H1 (cell line): ENCODE measurements around the gene DNAJC11. TPM values are rescaled to one million over a fixed set of nuclear protein-coding genes. Genes with fewer than 3 reads are reported as not detected.

ENCODE experiments used
- CTCF ChIA-PET: fragments of 300-600 bp; sonication (Branson Sonifier 250); formaldehyde crosslinking; loops from one replicate; lab custom pipeline; 2021; ENCODE audit not compliant: partially characterized antibody; lab: Charles Lee
- POLR2A ChIA-PET: fragments of 300-600 bp; sonication (Branson Sonifier 250); formaldehyde crosslinking; loops from one replicate; lab custom pipeline; 2021; ENCODE audit warnings: inconsistent platforms; ENCODE audit not compliant: partially characterized antibody; lab: Charles Lee
- DNase-seq, 2 experiments: peaks; one replicate each; pipeline versions ENCODE4 v3.0.0 to v3.0.0-alpha.2; 2010 to 2022; ENCODE audit warnings: low spot score in 2 of 2, low read depth in 1 of 2, mixed read lengths in 1 of 2
- FAIRE-seq: peaks from 2 replicates; lab custom pipeline; 2011; peaks lifted over from hg19 to GRCh38; lab: Jason Lieb, UNC
- H2AFZ ChIP-seq: 2 replicates; pipeline ENCODE4 v1.8.1; 2012; ENCODE audit warnings: low read length, inconsistent platforms
- H2AK5ac ChIP-seq: 2 replicates; pipeline ENCODE4 v1.6.1; 2013; ENCODE audit warnings: low read depth, low read length
- H2BK120ac ChIP-seq: replicated peaks from 2 replicates; pipeline ENCODE3; 2013; ENCODE audit warnings: low read depth, low read length, inconsistent platforms
- H2BK12ac ChIP-seq: 2 replicates; pipeline ENCODE4 v1.6.1; 2013; ENCODE audit warnings: low read depth, low read length
- H2BK15ac ChIP-seq: 2 replicates; pipeline ENCODE4 v1.6.1; 2013; ENCODE audit warnings: low read length
- H2BK20ac ChIP-seq: 2 replicates; pipeline ENCODE4 v1.6.1; 2013; ENCODE audit warnings: low read length
- H2BK5ac ChIP-seq: 2 replicates; pipeline ENCODE4 v1.6.1; 2013; ENCODE audit warnings: low read depth, low read length
- H3K14ac ChIP-seq: 2 replicates; pipeline ENCODE4 v1.6.1; 2013; ENCODE audit warnings: inconsistent platforms; ENCODE audit not compliant: insufficient read length
- H3K18ac ChIP-seq: 2 replicates; pipeline ENCODE4 v1.6.1; 2013; ENCODE audit warnings: low read length; ENCODE audit errors: extremely low read depth
- H3K23ac ChIP-seq: 2 replicates; pipeline ENCODE4 v1.6.1; 2013; ENCODE audit warnings: inconsistent platforms; ENCODE audit not compliant: insufficient read length
- H3K23me2 ChIP-seq: 2 replicates; pipeline ENCODE4 v1.6.1; 2013; ENCODE audit warnings: low read depth, low read length
- H3K27ac ChIP-seq: 2 replicates; pipeline ENCODE4 v1.6.1; 2011; ENCODE audit warnings: low read depth, low read length, inconsistent platforms
- H3K27me3 ChIP-seq, 4 experiments: replicated peaks in 1 of 4; 1 replicate in 1 of 4; 2 replicates in 3 of 4; pipeline versions ENCODE4 v1.6.1 to v1.8.1; 2011 to 2013; ENCODE audit warnings: low read length in 3 of 4, mild to moderate bottlenecking in 3 of 4, inconsistent platforms in 2 of 4, mixed read lengths in 2 of 4, moderate library complexity in 1 of 4; ENCODE audit not compliant: control insufficient read depth in 3 of 4, insufficient read depth in 3 of 4; ENCODE audit errors: extremely low read depth in 1 of 4
- H3K36me3 ChIP-seq, 4 experiments: 2 replicates each; pipeline versions ENCODE4 v1.6.1 to v1.8.1; 2011 to 2013; ENCODE audit warnings: mild to moderate bottlenecking in 4 of 4, low read length in 3 of 4, moderate library complexity in 2 of 4, control low read depth in 1 of 4, inconsistent platforms in 1 of 4; ENCODE audit not compliant: insufficient read depth in 4 of 4, control insufficient read depth in 2 of 4
- H3K4ac ChIP-seq: replicated peaks from 2 replicates; pipeline ENCODE3; 2013; ENCODE audit warnings: low read length, low read depth, mixed read lengths, inconsistent platforms; ENCODE audit not compliant: insufficient read length
- H3K4me1 ChIP-seq, 4 experiments: replicated peaks in 1 of 4; 1 replicate in 1 of 4; 2 replicates in 3 of 4; pipeline versions ENCODE4 v1.6.1 to v1.8.1; 2011 to 2013; ENCODE audit warnings: low read length in 3 of 4, inconsistent platforms in 2 of 4, mixed read lengths in 1 of 4; ENCODE audit not compliant: insufficient read depth in 4 of 4, control insufficient read depth in 3 of 4
- H3K4me2 ChIP-seq, 2 experiments: 2 replicates each; pipeline versions ENCODE4 v1.6.1 to v1.8.1; 2011 to 2013; ENCODE audit warnings: low read depth in 2 of 2, low read length in 2 of 2, control low read depth in 1 of 2, inconsistent platforms in 1 of 2, mild to moderate bottlenecking in 1 of 2; ENCODE audit not compliant: insufficient read depth in 1 of 2
- H3K4me3 ChIP-seq, 4 experiments: fragments of 200-600, 300-600 bp in 1 of 4; sonication (generic), shearing (Covaris generic), sonication (Bioruptor Twin) in 1 of 4; 2 replicates each; pipeline versions ENCODE4 v1.5.1 to v1.8.1; 2011 to 2016; ENCODE audit warnings: low read length in 4 of 4, low read depth in 3 of 4, control low read depth in 2 of 4, inconsistent platforms in 2 of 4, mild to moderate bottlenecking in 2 of 4, mixed read lengths in 1 of 4, moderate library complexity in 1 of 4; ENCODE audit not compliant: insufficient read depth in 2 of 4; ENCODE audit errors: extremely low read depth in 1 of 4
- H3K56ac ChIP-seq: replicated peaks from 2 replicates; pipeline ENCODE3; 2013; ENCODE audit warnings: low read depth, mild to moderate bottlenecking, mixed read lengths, low read length, inconsistent platforms; ENCODE audit not compliant: insufficient read length
- H3K79me1 ChIP-seq: 2 replicates; pipeline ENCODE4 v1.6.1; 2013; ENCODE audit warnings: low read depth, low read length, control low read depth
- H3K79me2 ChIP-seq, 2 experiments: 2 replicates each; pipeline versions ENCODE4 v1.6.1 to v1.8.1; 2012 to 2013; ENCODE audit warnings: low read length in 2 of 2, mild to moderate bottlenecking in 2 of 2, inconsistent platforms in 1 of 2; ENCODE audit not compliant: insufficient read depth in 2 of 2, control insufficient read depth in 1 of 2
- H3K9ac ChIP-seq, 4 experiments: replicated peaks in 1 of 4; 1 replicate in 1 of 4; 2 replicates in 3 of 4; pipeline versions ENCODE4 v1.6.1 to v1.8.1; 2011 to 2013; ENCODE audit warnings: low read depth in 3 of 4, low read length in 3 of 4, control low read depth in 2 of 4, mild to moderate bottlenecking in 2 of 4, moderate library complexity in 2 of 4, inconsistent platforms in 1 of 4; ENCODE audit errors: extremely low read depth in 1 of 4
- H3K9me3 ChIP-seq, 2 experiments: 2 replicates each; pipeline versions ENCODE4 v1.6.1 to v1.8.1; 2012 to 2013; ENCODE audit warnings: mild to moderate bottlenecking in 2 of 2, moderate library complexity in 2 of 2, control low read depth in 1 of 2, inconsistent platforms in 1 of 2, low read depth in 1 of 2, low read length in 1 of 2, mixed read lengths in 1 of 2; ENCODE audit not compliant: insufficient read depth in 2 of 2
- H4K20me1 ChIP-seq, 2 experiments: replicated peaks in 1 of 2; 2 replicates each; pipeline versions ENCODE3 to v1.8.1; 2011 to 2013; ENCODE audit warnings: inconsistent platforms in 2 of 2, low read length in 2 of 2, mild to moderate bottlenecking in 1 of 2; ENCODE audit not compliant: insufficient read depth in 2 of 2, control insufficient read depth in 1 of 2
- H4K5ac ChIP-seq: 2 replicates; pipeline ENCODE4 v1.6.1; 2013; ENCODE audit warnings: low read length, low read depth, mixed read lengths, inconsistent platforms; ENCODE audit not compliant: insufficient read length
- H4K8ac ChIP-seq: 2 replicates; pipeline ENCODE4 v1.8.0; 2013; ENCODE audit warnings: mild to moderate bottlenecking, moderate library complexity, low read length, inconsistent platforms; ENCODE audit not compliant: insufficient read depth; ENCODE audit errors: extremely low read depth
- H4K91ac ChIP-seq: replicated peaks from 2 replicates; pipeline ENCODE3; 2013; ENCODE audit warnings: low read length, mixed read lengths, inconsistent platforms; ENCODE audit not compliant: insufficient read length
- ASH2L ChIP-seq: fragments of 200-600, 300-600 bp; sonication (generic); IDR thresholded peaks from one replicate; pipeline ENCODE4 v1.7.1; 2017; ENCODE audit warnings: low read length
- CHD1 ChIP-seq: IDR thresholded peaks from 2 replicates; pipeline ENCODE4 v1.6.1; 2012; ENCODE audit warnings: low read depth, low read length, improper control_type of control experiment
- GTF2F1 ChIP-seq: IDR thresholded peaks from 2 replicates; pipeline ENCODE4 v1.6.1; 2012; ENCODE audit warnings: low read depth, low read length, improper control_type of control experiment, borderline replicate concordance
- JUND ChIP-seq: IDR thresholded peaks from 2 replicates; pipeline ENCODE4 v1.6.1; 2011; ENCODE audit warnings: mild to moderate bottlenecking, improper control_type of control experiment, low read length
- NRF1 ChIP-seq: IDR thresholded peaks from 2 replicates; pipeline ENCODE4 v1.6.1; 2011; ENCODE audit warnings: mild to moderate bottlenecking, low read depth, low read length, improper control_type of control experiment
- RFX5 ChIP-seq: IDR thresholded peaks from 2 replicates; pipeline ENCODE4 v1.6.1; 2011; ENCODE audit warnings: low read depth, low read length, improper control_type of control experiment, borderline replicate concordance
- RNF2 ChIP-seq: fragments of 200-900, 300-1000 bp; sonication (generic); IDR thresholded peaks from 2 replicates; pipeline ENCODE4 v1.7.1; 2016; ENCODE audit warnings: borderline replicate concordance, low read depth, mild to moderate bottlenecking, antibody characterized with exemption, low read length; ENCODE audit not compliant: poor library complexity, severe bottlenecking; ENCODE audit errors: missing control alignments
- SRF ChIP-seq: IDR thresholded peaks from 2 replicates; pipeline ENCODE4 v1.6.1; 2011; ENCODE audit warnings: mild to moderate bottlenecking, low read depth, low read length, moderate library complexity
- USF2 ChIP-seq: IDR thresholded peaks from 2 replicates; pipeline ENCODE4 v1.6.1; 2011; ENCODE audit warnings: low read length, improper control_type of control experiment
- WGBS, 2 experiments: shearing (Covaris generic) in 1 of 2; methylation state at CpG; one replicate each; pipeline versions ENCODE4 v1.1.6 to v1.1.7; 2013 to 2015; ENCODE audit warnings: low lambda C conversion rate in 2 of 2, mixed read lengths in 2 of 2, inconsistent platforms in 1 of 2, low coverage in 1 of 2, missing lambda C conversion rate in 1 of 2; ENCODE audit not compliant: insufficient replicate concordance in 2 of 2, insufficient coverage in 1 of 2, insufficient read length in 1 of 2; ENCODE audit errors: extremely low coverage in 1 of 2, missing lambda C conversion rate in 1 of 2; 5-methylcytosine and 5-hydroxymethylcytosine counted together
- polyA plus RNA-seq, 7 experiments: library from polyadenylated mRNA; depleted of rRNA in 3 of 7; stranded (reverse) in 5 of 7; unstranded in 2 of 7; fragments of >200 nt in 5 of 7; fragments of 200-250 nt in 2 of 7; gene quantifications; 1 replicate in 5 of 7; 2 replicates in 1 of 7; 4 replicates in 1 of 7; pipeline versions ENCODE4 v1.2.1 to v1.2.3, GENCODE V29; 2011 to 2013; ENCODE audit warnings: missing spikeins in 2 of 7, mixed read lengths in 2 of 7
- total RNA-seq: library from RNA; stranded (reverse); fragmentation: NEBNext Ultra II Directional; extraction: Animal tissue kit (Norgen Biotek cat#: 25700); gene quantifications from 2 replicates; pipeline ENCODE4 v1.2.1, GENCODE V29; 2021

Gene DNAJC11
- total and polyA plus RNA-seq, 2 of the 8 experiments (the other 6 are each of a cell fraction or from before 2014, with no cell fraction given): 43.9 to 90.9 TPM

GRCh38 chr1:6732942-6733341 lies 31.3 kb upstream of the DNAJC11 start:
- H3K18ac ChIP-seq: no peak overlapping the region
- H3K56ac ChIP-seq: no peak overlapping the region
- H2BK12ac ChIP-seq: no peak overlapping the region
- no peaks in the 10 kb centered on the region for H4K20me1 ChIP-seq
- H3K27ac ChIP-seq: no peak overlapping the region
- DNase-seq: no peak
- no peak overlapping the region for H2BK120ac ChIP-seq
- no peaks in the 10 kb centered on the region; the same call in 1 of the 2 replicates for H3K23me2 ChIP-seq
- H3K23ac ChIP-seq: no peak overlapping the region
- no peak overlapping the region for H2AK5ac ChIP-seq
- H4K91ac ChIP-seq: no peak overlapping the region
- no peak overlapping the region for H2BK20ac ChIP-seq
- CTCF ChIA-PET: interaction anchor here (0.5 to 1.2 kb wide), 5 partner anchors 10 to 1560 kb away, joined by 3 to 5 read pairs (median 3); no protein-coding TSS in a partner anchor
- H2AFZ ChIP-seq: no peak overlapping the region
- H3K4ac ChIP-seq: no peak overlapping the region
- POLR2A ChIA-PET: interaction anchor here (0.6 kb wide), 1 partner anchor 743 kb away, joined by 3 read pairs; no protein-coding TSS in a partner anchor
- H3K36me3 ChIP-seq: no peaks in the 10 kb centered on the region
- no peak overlapping the region for H3K4me3 ChIP-seq
- no peak overlapping the region for H3K4me2 ChIP-seq
- no peaks in the 10 kb centered on the region for H3K27me3 ChIP-seq
- WGBS, 2 experiments: 90% methylated on average over 5 of the region's 5 CpGs; no CpG with 5 or more reads in 1 of the 2 experiments
- no peaks in the 10 kb centered on the region for H3K79me2 ChIP-seq
- no peak for FAIRE-seq
- H2BK5ac ChIP-seq: no peak overlapping the region
- H3K79me1 ChIP-seq: no peaks in the 10 kb centered on the region
- no peaks in the 10 kb centered on the region for H3K9me3 ChIP-seq
- H2BK15ac ChIP-seq: no peak overlapping the region
- peaks cover 2 to 8% (median 5%) of the 10 kb centered on the region in 4 experiments; a peak in 5 of 7 replicates for H3K4me1 ChIP-seq
- no peak overlapping the region; the same call in 1 of the 2 replicates for H4K8ac ChIP-seq
- no peak overlapping the region for H3K9ac ChIP-seq
- no peak overlapping the region for H3K14ac ChIP-seq
- H4K5ac ChIP-seq: no peak overlapping the region
- TF ChIP-seq RNF2 (no peak), ASH2L (no peak), SRF (no peak), NRF1 (no peak), JUND (no peak), RFX5 (no peak), CHD1 (no peak), GTF2F1 (no peak), USF2 (no peak)
